HFFc6 (cell line): ENCODE results near the gene KCNJ14. TPM values are rescaled to one million over a fixed set of nuclear protein-coding genes. Genes with fewer than 3 reads are reported as not detected.

Experiments used
- DNase-seq: peaks from one replicate; pipeline ENCODE4 v3.0.0-alpha.2; 2018
- H3K27ac Mint-ChIP-seq: 2 replicates; pipeline ENCODE4 v1.8.0; 2020; ENCODE audit warnings: mild to moderate bottlenecking, mixed read lengths
- H3K27me3 Mint-ChIP-seq: 2 replicates; pipeline ENCODE4 v1.8.0; 2021; ENCODE audit warnings: mild to moderate bottlenecking, moderate library complexity, mixed read lengths; ENCODE audit not compliant: insufficient read depth
- H3K36me3 Mint-ChIP-seq: 2 replicates; pipeline ENCODE4 v1.8.0; 2021; ENCODE audit warnings: low read depth, mixed read lengths
- H3K4me1 Mint-ChIP-seq: 2 replicates; pipeline ENCODE4 v1.8.0; 2020; ENCODE audit warnings: low read depth, mixed read lengths
- H3K4me3 Mint-ChIP-seq: 2 replicates; pipeline ENCODE4 v1.8.0; 2020; ENCODE audit warnings: mild to moderate bottlenecking, moderate library complexity, mixed read lengths
- H3K9me3 Mint-ChIP-seq: 2 replicates; pipeline ENCODE4 v1.8.0; 2020; ENCODE audit warnings: mild to moderate bottlenecking, mixed read lengths
- total RNA-seq, 6 experiments: library from RNA; stranded (reverse); fragmentation: NEBNext Ultra II Directional; extraction: Animal tissue kit (Norgen Biotek cat#: 25700); gene quantifications; 2 replicates in 1 of 6; 3 replicates in 5 of 6; pipeline ENCODE4 v1.2.3, GENCODE V29; 2021
- TF ChIP-seq, protein P1 (sequence below): fragments of 200-600 bp; sonication (generic); IDR thresholded peaks from 2 replicates; pipeline ENCODE4 v1.5.0; 2021; ENCODE audit warnings: antibody characterized with exemption, mild to moderate bottlenecking

KCNJ14 gene
- total RNA-seq, 6 experiments from 2014 or later, result 0.33 to 0.90 (median 0.51) TPM

GRCh38 chr19:48468772-48469288, 13.5 kb downstream of the KCNJ14 start:
- peaks cover 18% of the 10 kb centered on the region; the same call in 1 of the 2 replicates for H3K36me3 Mint-ChIP-seq

DNA sequence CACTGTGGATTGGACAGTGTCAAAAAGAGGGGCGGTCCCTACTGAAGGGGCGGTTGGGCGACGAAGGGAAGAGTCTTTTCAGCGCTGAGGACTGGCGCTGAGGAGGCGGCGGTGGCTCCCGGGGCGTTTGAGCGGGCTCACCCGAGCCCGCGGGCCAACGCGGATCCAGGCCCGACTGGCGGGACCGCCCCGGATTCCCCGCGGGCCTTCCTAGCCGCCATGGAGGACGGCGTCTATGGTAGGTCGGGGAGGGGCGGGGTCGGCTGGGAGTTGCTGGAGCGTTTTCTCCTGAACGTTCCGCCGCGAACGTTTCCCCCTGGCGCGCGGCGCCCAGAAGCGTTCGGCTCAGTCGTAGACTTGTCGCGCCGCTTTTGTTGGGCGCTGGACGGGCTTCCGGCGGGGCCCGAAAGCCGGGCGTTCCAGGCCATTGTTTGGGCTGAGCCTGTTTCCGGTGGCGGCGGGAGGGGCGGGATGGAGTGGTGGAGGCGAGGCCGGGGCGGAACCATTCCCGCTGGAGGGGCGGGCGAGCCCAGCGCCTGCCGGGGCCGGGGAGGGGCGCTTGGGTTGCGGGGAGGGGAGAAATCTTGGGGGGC, 14.0 kb downstream of the KCNJ14 start, which contains the start of gene CYTH2:
TSS of gene CYTH2 (plus strand) at position 81 of the 593 bp plus-strand sequence. CDS start at position 220, 139 bp downstream.
- H3K27me3 Mint-ChIP-seq, result peaks cover 3% of the 10 kb centered on the region
- peaks cover 24% of the 10 kb centered on the region for H3K4me1 Mint-ChIP-seq
- peak; percentile 76 for DNase-seq
- TF ChIP-seq, protein P1, sequence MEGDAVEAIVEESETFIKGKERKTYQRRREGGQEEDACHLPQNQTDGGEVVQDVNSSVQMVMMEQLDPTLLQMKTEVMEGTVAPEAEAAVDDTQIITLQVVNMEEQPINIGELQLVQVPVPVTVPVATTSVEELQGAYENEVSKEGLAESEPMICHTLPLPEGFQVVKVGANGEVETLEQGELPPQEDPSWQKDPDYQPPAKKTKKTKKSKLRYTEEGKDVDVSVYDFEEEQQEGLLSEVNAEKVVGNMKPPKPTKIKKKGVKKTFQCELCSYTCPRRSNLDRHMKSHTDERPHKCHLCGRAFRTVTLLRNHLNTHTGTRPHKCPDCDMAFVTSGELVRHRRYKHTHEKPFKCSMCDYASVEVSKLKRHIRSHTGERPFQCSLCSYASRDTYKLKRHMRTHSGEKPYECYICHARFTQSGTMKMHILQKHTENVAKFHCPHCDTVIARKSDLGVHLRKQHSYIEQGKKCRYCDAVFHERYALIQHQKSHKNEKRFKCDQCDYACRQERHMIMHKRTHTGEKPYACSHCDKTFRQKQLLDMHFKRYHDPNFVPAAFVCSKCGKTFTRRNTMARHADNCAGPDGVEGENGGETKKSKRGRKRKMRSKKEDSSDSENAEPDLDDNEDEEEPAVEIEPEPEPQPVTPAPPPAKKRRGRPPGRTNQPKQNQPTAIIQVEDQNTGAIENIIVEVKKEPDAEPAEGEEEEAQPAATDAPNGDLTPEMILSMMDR, result no peak
- H3K4me3 Mint-ChIP-seq, result peak within 1 kb of the TSS; percentile 93
- no peaks in the 10 kb centered on the region for H3K9me3 Mint-ChIP-seq
- peaks cover 20% of the 10 kb centered on the region; the same call in 1 of the 2 replicates for H3K36me3 Mint-ChIP-seq
- peak within 1 kb of the TSS; percentile 95 for H3K27ac Mint-ChIP-seq

More at GRCh38 chr19:48468772-48469288, 13.5 kb downstream of the KCNJ14 start:
- peaks cover 3% of the 10 kb centered on the region for H3K27me3 Mint-ChIP-seq
- H3K4me1 Mint-ChIP-seq, result peaks cover 24% of the 10 kb centered on the region
- H3K4me3 Mint-ChIP-seq, result peak overlapping the region; percentile 93
- H3K27ac Mint-ChIP-seq, result peak overlapping the region; percentile 95
- DNase-seq, result peak; percentile 100
- TF ChIP-seq, protein P1, result peak; percentile 24
- H3K9me3 Mint-ChIP-seq, result no peaks in the 10 kb centered on the region

DNA sequence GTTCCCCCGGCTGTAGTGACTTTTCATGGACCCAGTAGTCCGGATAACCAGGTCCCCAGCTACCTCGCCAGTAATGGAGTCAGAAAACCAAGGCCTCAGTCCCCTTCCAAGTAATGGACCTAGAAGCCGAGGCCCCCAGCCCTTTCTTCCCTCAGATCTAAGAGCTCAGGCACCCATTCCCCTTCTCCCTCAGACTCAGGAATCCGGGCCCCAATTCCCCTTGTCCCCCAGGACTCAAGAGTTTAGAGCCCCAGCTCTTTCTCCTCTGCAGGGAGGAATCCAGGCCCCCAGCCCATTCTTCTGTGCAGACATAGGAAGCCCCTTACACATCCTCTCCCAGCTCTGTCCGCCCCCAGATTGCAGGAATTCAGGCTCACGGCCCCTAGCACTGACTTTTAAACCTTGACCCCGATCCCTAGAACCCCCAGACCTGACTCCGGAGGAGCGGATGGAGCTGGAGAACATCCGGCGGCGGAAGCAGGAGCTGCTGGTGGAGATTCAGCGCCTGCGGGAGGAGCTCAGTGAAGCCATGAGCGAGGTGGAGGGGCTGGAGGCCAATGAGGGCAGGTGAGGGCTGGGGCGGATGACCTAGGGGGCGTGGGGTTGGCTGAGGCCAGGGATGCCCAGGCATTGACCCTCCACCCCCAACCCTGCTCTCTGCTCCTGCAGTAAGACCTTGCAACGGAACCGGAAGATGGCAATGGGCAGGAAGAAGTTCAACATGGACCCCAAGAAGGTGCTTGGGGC, 14.7 kb downstream of the KCNJ14 start:
- H3K27ac Mint-ChIP-seq, result peak overlapping the region; percentile 87
- peak overlapping the region; percentile 93 for H3K4me3 Mint-ChIP-seq
- H3K9me3 Mint-ChIP-seq, result no peaks in the 10 kb centered on the region
- H3K36me3 Mint-ChIP-seq, result peaks cover 23% of the 10 kb centered on the region; the same call in 1 of the 2 replicates
- no peak for DNase-seq
- peaks cover 3% of the 10 kb centered on the region for H3K27me3 Mint-ChIP-seq
- peaks cover 24% of the 10 kb centered on the region for H3K4me1 Mint-ChIP-seq
- TF ChIP-seq, protein P1, result no peak

GRCh38 chr19:48470856-48471255, 15.5 kb downstream of the KCNJ14 start:
- Mint-ChIP-seq H3K27ac (no peak overlapping the region), H3K36me3 (peaks cover 30% of the 10 kb centered on the region; the same call in 1 of the 2 replicates), H3K4me1 (peaks cover 24% of the 10 kb centered on the region), H3K27me3 (peaks cover 3% of the 10 kb centered on the region), H3K4me3 (peak overlapping the region; percentile 93), H3K9me3 (no peaks in the 10 kb centered on the region)
- TF ChIP-seq, protein P1, result no peak
- DNase-seq, result no peak

- no peak for DNase-seq
- Mint-ChIP-seq H3K4me3 (no peak overlapping the region), H3K36me3 (peaks cover 33% of the 10 kb centered on the region; the same call in 1 of the 2 replicates), H3K27me3 (peaks cover 3% of the 10 kb centered on the region), H3K4me1 (peaks cover 18% of the 10 kb centered on the region), H3K27ac (no peak overlapping the region; the same call in 1 of the 2 replicates), H3K9me3 (no peaks in the 10 kb centered on the region)
- TF ChIP-seq, protein P1, result no peak
These were observed 16.5 kb downstream of the KCNJ14 start for GRCh38 chr19:48471836-48472235.
